ENCODE results near the gene ZNF280D.
"Not testable (repeated sequence)": the region's sequence is repeated elsewhere in the genome, so short reads cannot be mapped to it uniquely, and the experiment has no call there.

Gene ZNF280D, protein sequence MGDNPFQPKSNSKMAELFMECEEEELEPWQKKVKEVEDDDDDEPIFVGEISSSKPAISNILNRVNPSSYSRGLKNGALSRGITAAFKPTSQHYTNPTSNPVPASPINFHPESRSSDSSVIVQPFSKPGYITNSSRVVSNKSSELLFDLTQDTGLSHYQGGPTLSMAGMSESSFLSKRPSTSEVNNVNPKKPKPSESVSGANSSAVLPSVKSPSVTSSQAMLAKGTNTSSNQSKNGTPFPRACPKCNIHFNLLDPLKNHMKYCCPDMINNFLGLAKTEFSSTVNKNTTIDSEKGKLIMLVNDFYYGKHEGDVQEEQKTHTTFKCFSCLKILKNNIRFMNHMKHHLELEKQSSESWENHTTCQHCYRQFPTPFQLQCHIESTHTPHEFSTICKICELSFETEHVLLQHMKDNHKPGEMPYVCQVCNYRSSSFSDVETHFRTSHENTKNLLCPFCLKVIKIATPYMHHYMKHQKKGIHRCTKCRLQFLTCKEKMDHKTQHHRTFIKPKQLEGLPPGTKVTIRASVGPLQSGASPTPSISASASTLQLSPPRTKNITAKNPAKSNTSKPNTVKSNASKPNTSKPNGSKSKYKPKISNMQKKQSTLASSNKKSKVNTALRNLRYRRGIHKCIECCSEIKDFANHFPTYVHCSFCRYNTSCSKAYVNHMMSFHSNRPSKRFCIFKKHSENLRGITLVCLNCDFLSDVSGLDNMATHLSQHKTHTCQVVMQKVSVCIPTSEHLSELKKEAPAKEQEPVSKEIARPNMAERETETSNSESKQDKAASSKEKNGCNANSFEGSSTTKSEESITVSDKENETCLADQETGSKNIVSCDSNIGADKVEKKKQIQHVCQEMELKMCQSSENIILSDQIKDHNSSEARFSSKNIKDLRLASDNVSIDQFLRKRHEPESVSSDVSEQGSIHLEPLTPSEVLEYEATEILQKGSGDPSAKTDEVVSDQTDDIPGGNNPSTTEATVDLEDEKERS

GRCh38 chr15:56733136-56734012 is at the start of gene ZNF280D:
ZNF280D (minus strand) TSS chr15:56733509; CDS start chr15:56707109, 26,400 bp downstream.
- peak; percentile 48 for DNase-seq (ENCODE audit: low spot score)

DNA sequence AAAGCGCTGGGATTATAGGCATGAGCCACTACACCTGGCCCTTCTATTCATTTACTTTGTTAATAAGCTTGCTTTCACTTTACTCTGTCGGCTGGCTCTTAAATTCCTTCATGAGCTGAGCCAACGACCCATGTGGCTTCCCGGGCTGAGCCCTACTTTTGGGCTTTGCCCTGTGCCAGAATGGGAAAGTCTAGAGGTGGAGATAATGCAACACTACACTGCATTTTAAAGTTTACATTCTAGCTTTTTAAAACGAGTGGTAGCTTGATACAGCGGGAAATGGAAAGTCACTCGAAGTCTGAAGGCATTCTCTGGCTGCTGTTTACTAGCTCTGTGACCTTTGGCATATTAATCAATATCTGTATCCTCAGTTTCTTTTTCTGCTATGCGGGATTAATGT is 49.0 kb upstream of the ZNF280D start:
- DNase-seq (ENCODE audit: low spot score), result no peak

DNA sequence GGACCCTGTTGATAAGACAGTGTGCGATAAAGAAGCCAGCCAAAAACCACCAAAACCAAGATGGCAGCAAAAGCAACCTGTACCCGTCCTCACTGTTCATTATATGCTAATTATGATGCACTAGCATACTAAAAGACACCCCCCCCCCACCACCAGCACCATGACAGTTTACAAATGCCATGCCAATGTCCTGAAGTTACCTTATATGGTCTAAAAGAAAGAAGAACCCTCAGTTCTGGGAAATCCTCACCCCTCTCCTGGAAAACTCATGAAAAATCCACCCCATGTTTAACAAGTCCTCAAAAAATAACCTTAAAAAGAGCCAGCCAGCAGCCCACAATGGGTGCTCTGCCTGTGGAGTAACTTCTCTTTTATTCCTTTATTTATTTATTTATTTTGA is 48.4 kb upstream of the ZNF280D start:
- no peak for DNase-seq (ENCODE audit: low spot score)

- not testable (repeated sequence) for DNase-seq (ENCODE audit: low spot score)
Observed at GRCh38 chr15:56780102-56780725, 46.9 kb upstream of the ZNF280D start.

- not testable (repeated sequence) for DNase-seq (ENCODE audit: low spot score)
Observed at GRCh38 chr15:56779449-56779848, 46.1 kb upstream of the ZNF280D start.

- no peak for DNase-seq (ENCODE audit: low spot score)
Observed at GRCh38 chr15:56778761-56779160, 45.5 kb upstream of the ZNF280D start.

DNA sequence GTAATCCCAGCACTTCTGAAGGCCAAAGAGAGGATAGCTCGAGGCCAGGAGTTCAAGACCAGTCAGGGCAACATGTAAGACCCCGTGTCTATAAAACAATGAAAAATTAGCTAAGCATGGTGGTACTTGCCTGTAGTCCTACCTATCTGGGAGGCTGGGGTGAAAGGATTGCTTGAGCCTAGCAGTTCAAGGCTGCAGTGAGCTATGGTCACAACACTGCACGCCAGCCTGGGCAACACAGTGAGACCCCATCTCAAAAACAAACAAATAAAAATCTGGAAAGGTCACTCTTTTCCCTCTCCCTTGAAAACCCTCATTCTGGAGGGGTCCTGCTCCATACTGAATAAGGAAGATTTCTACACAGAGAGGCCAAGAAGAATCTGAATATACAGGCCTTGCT is 43.5 kb upstream of the ZNF280D start:
- DNase-seq (ENCODE audit: low spot score), result no peak

GRCh38 chr15:56775641-56776040 is 42.3 kb upstream of the ZNF280D start:
- no peak for DNase-seq (ENCODE audit: low spot score)

- no peak for DNase-seq (ENCODE audit: low spot score)
Observed at GRCh38 chr15:56774356-56774755, 41.0 kb upstream of the ZNF280D start.

DNA sequence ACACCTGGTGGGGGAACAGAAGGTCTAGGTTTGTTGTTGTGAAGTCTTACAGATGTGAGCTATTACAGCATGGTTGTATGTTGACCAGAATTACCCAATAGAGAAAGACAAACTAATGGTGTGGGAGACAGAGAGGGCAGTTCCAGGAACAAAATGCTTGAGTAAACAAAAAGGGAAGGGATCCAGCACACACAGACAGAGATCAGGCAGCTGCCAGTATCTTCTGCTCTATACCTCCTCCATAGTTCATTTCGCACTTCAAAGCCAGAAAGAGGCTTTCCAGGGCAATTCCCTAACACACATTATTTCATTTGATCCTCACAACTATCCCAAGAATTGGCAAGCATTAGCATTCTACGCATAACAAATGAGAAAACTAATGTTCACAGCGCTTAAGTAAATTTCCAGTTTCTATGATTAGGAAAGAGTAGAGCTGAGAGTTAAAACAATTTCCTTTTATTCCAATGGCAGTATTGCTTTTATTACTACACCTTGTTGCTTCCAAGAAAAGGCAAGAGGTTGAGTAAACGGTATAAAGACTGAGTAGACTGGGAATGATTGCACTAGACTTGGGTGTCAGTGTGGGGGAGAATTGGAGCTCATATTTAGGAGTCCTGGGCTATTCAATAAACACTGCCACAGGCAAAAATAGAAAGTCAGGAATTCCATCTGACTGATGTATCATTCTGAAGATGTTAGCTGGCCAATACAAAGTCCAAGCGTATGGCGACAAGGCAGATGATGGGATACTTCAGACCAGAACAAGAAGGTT is 39.7 kb upstream of the ZNF280D start:
- DNase-seq (ENCODE audit: low spot score), result no peak

DNA sequence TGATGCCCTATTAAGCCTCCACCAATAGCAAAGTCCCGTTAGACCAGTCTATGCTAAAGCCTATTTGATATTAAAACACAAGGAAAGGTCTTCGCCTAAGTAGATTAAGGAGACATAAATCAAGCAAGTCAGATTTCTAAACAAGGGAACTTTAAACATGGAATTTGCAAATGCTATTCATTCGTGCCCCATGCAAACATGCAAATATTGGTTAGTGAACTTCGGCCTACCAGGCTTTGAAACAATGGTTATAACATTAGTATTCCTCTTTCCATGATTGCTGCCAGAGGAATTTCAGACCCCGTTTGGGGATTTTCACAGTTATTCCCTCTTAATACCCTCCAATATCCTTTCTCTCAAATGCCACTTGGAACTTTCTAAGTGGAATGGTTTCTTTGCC is 36.9 kb upstream of the ZNF280D start:
- DNase-seq (ENCODE audit: low spot score), result no peak

GRCh38 chr15:56767315-56767714 is 34.0 kb upstream of the ZNF280D start:
- no peak for DNase-seq (ENCODE audit: low spot score)

GRCh38 chr15:56765251-56765650 is 31.9 kb upstream of the ZNF280D start:
- no peak for DNase-seq (ENCODE audit: low spot score)

- DNase-seq (ENCODE audit: low spot score), result no peak
Observed at GRCh38 chr15:56763141-56763895, 30.0 kb upstream of the ZNF280D start.

GRCh38 chr15:56760186-56760585 is 26.9 kb upstream of the ZNF280D start:
- DNase-seq (ENCODE audit: low spot score), result no peak

GRCh38 chr15:56759450-56759845 is 26.1 kb upstream of the ZNF280D start:
- no peak for DNase-seq (ENCODE audit: low spot score)

- DNase-seq (ENCODE audit: low spot score), result no peak
Observed at GRCh38 chr15:56758770-56759449, 25.6 kb upstream of the ZNF280D start.

DNA sequence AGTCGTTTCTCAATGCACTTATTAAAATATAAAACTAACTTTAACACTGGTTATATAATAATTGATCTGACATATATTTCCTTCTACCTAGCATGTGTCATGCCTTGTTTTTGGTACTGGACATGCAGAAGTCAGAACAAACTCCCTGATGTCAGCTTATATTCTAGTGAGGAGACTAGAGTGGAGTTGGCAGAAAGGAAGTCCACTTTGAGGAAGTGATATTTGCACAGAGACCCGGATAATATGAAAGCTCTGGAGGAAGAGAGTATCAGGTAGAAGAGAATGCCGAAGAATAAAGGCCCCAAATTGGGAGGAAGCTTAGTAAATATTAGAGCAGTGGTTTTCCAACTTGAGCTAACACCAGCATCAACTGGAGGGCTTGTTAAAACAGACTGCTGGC is 24.6 kb upstream of the ZNF280D start:
- no peak for DNase-seq (ENCODE audit: low spot score)

GRCh38 chr15:56754772-56755370 is 21.6 kb upstream of the ZNF280D start:
- no peak for DNase-seq (ENCODE audit: low spot score)

Data from NAMALWA (cell line).